H9 (cell line): Measurements from ENCODE around the gene SNX14. TPM values are rescaled to one million over a fixed set of nuclear protein-coding genes. Genes with fewer than 3 reads are reported as not detected.

Source experiments
- DNase-seq: peaks from one replicate; pipeline ENCODE4 v3.0.0-alpha.2; 2017
- H2AFZ ChIP-seq: one replicate; pipeline ENCODE4 v1.6.1; 2013; ENCODE audit warnings: mild to moderate bottlenecking, low read length, control low read depth, moderate library complexity
- H2AK5ac ChIP-seq: 2 replicates; pipeline ENCODE4 v1.6.1; 2013; ENCODE audit warnings: low read length, control low read depth, mixed read lengths; ENCODE audit not compliant: insufficient read length
- H2BK120ac ChIP-seq: one replicate; pipeline ENCODE4 v1.6.1; 2013; ENCODE audit warnings: low read depth, mild to moderate bottlenecking, low read length, control low read depth, inconsistent platforms; ENCODE audit not compliant: poor library complexity, severe bottlenecking
- H2BK12ac ChIP-seq: 2 replicates; pipeline ENCODE4 v1.6.1; 2013; ENCODE audit warnings: low read length, control low read depth, mixed read lengths, low read depth; ENCODE audit not compliant: insufficient read length
- H2BK15ac ChIP-seq: 2 replicates; pipeline ENCODE4 v1.6.1; 2013; ENCODE audit warnings: low read depth, low read length, control low read depth
- H2BK20ac ChIP-seq: one replicate; pipeline ENCODE4 v1.6.1; 2013; ENCODE audit warnings: low read depth, mild to moderate bottlenecking, low read length, control low read depth, inconsistent platforms; ENCODE audit not compliant: poor library complexity, severe bottlenecking
- H2BK5ac ChIP-seq: 2 replicates; pipeline ENCODE4 v1.6.1; 2013; ENCODE audit warnings: low read length, control low read depth, mixed read lengths; ENCODE audit not compliant: insufficient read length
- H3K14ac ChIP-seq: 2 replicates; pipeline ENCODE4 v1.6.1; 2013; ENCODE audit warnings: low read length, control low read depth; ENCODE audit not compliant: insufficient read depth
- H3K18ac ChIP-seq: 2 replicates; pipeline ENCODE4 v1.6.1; 2013; ENCODE audit warnings: low read depth, mild to moderate bottlenecking, mixed read lengths, low read length, control low read depth; ENCODE audit not compliant: insufficient read length
- H3K23ac ChIP-seq: 2 replicates; pipeline ENCODE4 v1.6.1; 2013; ENCODE audit warnings: low read length, control low read depth, mixed read lengths, low read depth; ENCODE audit not compliant: insufficient read length
- H3K23me2 ChIP-seq: 2 replicates; pipeline ENCODE4 v1.6.1; 2013; ENCODE audit warnings: low read depth, mild to moderate bottlenecking, mixed read lengths, low read length, control low read depth; ENCODE audit not compliant: insufficient read length, poor library complexity, severe bottlenecking
- H3K27ac ChIP-seq: 2 replicates; pipeline ENCODE4 v1.5.1; 2013; ENCODE audit warnings: low read length, control low read depth, mixed read lengths, low read depth; ENCODE audit not compliant: insufficient read length
- H3K27me3 ChIP-seq: 2 replicates; pipeline ENCODE4 v1.6.1; 2013; ENCODE audit warnings: low read length, control low read depth, inconsistent platforms; ENCODE audit not compliant: insufficient read depth
- H3K4ac ChIP-seq: 2 replicates; pipeline ENCODE4 v1.6.1; 2013; ENCODE audit warnings: low read depth, mild to moderate bottlenecking, control low read depth, inconsistent platforms, low read length, moderate library complexity
- H3K4me1 ChIP-seq: 2 replicates; pipeline ENCODE4 v1.6.1; 2013; ENCODE audit warnings: low read length, control low read depth, inconsistent platforms; ENCODE audit not compliant: insufficient read depth
- H3K4me2 ChIP-seq: 2 replicates; pipeline ENCODE4 v1.6.1; 2013; ENCODE audit warnings: low read length, control low read depth, mixed read lengths; ENCODE audit not compliant: insufficient read length, insufficient read depth
- H3K56ac ChIP-seq: 2 replicates; pipeline ENCODE4 v1.6.1; 2013; ENCODE audit warnings: low read depth, mild to moderate bottlenecking, mixed read lengths, low read length, control low read depth; ENCODE audit not compliant: insufficient read length
- H3K79me1 ChIP-seq: 2 replicates; pipeline ENCODE4 v1.6.1; 2013; ENCODE audit warnings: low read depth, mild to moderate bottlenecking, moderate library complexity, low read length, control low read depth, inconsistent platforms; ENCODE audit not compliant: insufficient read depth, poor library complexity, severe bottlenecking
- H3K79me2 ChIP-seq: 2 replicates; pipeline ENCODE4 v1.6.1; 2013; ENCODE audit warnings: low read length, control low read depth, inconsistent platforms; ENCODE audit not compliant: insufficient read depth
- H3K9ac ChIP-seq: 2 replicates; pipeline ENCODE4 v1.6.1; 2013; ENCODE audit warnings: low read length, control low read depth, mixed read lengths; ENCODE audit not compliant: insufficient read length; ENCODE audit errors: extremely low read depth
- H3K9me3 ChIP-seq: one replicate; pipeline ENCODE4 v1.6.1; 2013; ENCODE audit warnings: low read depth, low read length, inconsistent platforms; ENCODE audit not compliant: control insufficient read depth
- H3T11ph ChIP-seq: one replicate; pipeline ENCODE4 v1.6.1; 2013; ENCODE audit warnings: mild to moderate bottlenecking, low read length, control low read depth, inconsistent platforms
- H4K20me1 ChIP-seq: one replicate; pipeline ENCODE4 v1.6.1; 2013; ENCODE audit not compliant: control insufficient read depth, insufficient read length, insufficient read depth
- H4K5ac ChIP-seq: 2 replicates; pipeline ENCODE4 v1.6.1; 2013; ENCODE audit warnings: low read depth, mild to moderate bottlenecking, mixed read lengths, low read length, control low read depth; ENCODE audit not compliant: insufficient read length
- H4K8ac ChIP-seq: replicated peaks from 2 replicates; pipeline ENCODE4 v1.6.1; 2013; ENCODE audit warnings: low read length, control low read depth, mixed read lengths, low read depth; ENCODE audit not compliant: insufficient read length
- H4K91ac ChIP-seq: 2 replicates; pipeline ENCODE4 v1.6.1; 2013; ENCODE audit warnings: low read depth, mild to moderate bottlenecking, moderate library complexity, mixed read lengths, low read length, control low read depth; ENCODE audit not compliant: insufficient read length
- H3K27ac Mint-ChIP-seq, 3 experiments: 2 replicates in 2 of 3; 3 replicates in 1 of 3; pipeline ENCODE4 v1.8.0; 2020 to 2021; ENCODE audit warnings: mixed read lengths in 3 of 3, mild to moderate bottlenecking in 1 of 3, moderate library complexity in 1 of 3
- H3K27me3 Mint-ChIP-seq: 2 replicates; pipeline ENCODE4 v1.8.0; 2021; ENCODE audit warnings: low read depth, mild to moderate bottlenecking, moderate library complexity, mixed read lengths
- H3K36me3 Mint-ChIP-seq, 3 experiments: 2 replicates in 2 of 3; 3 replicates in 1 of 3; pipeline ENCODE4 v1.8.0; 2020 to 2021; ENCODE audit warnings: low read depth in 3 of 3, mixed read lengths in 3 of 3; ENCODE audit not compliant: insufficient read depth in 1 of 3
- H3K4me1 Mint-ChIP-seq, 2 experiments: 2 replicates each; pipeline ENCODE4 v1.8.0; 2020; ENCODE audit warnings: mixed read lengths in 2 of 2
- H3K4me3 Mint-ChIP-seq, 2 experiments: 2 replicates in 1 of 2; 3 replicates in 1 of 2; pipeline ENCODE4 v1.8.0; 2020 to 2021; ENCODE audit warnings: mild to moderate bottlenecking in 2 of 2, mixed read lengths in 2 of 2, moderate library complexity in 1 of 2
- H3K9me3 Mint-ChIP-seq, 2 experiments: 2 replicates in 1 of 2; 3 replicates in 1 of 2; pipeline ENCODE4 v1.8.0; 2020; ENCODE audit warnings: mild to moderate bottlenecking in 2 of 2, mixed read lengths in 2 of 2, moderate library complexity in 1 of 2
- WGBS: extraction: QIAGEN DNeasy Blood & Tissue Kit; methylation state at CpG from one replicate; pipeline ENCODE4 v1.1.7; 2013; ENCODE audit warnings: missing lambda C conversion rate, low lambda C conversion rate, mixed read lengths; ENCODE audit not compliant: insufficient read length; ENCODE audit errors: extremely low coverage; 5-methylcytosine and 5-hydroxymethylcytosine counted together
- total RNA-seq: library from RNA; stranded (reverse); gene quantifications from 2 replicates; pipeline ENCODE4 v1.2.1, GENCODE V29; 2021
- TF ChIP-seq, protein P1 (sequence below): fragments of 200-600 bp; sonication (generic); conservative IDR thresholded peaks from 3 replicates; pipeline ENCODE4 v1.8.0; 2021; ENCODE audit warnings: antibody characterized with exemption, mild to moderate bottlenecking

The SNX14 gene
- total RNA-seq, 1 experiment from 2014 or later: 33.0 TPM

DNA sequence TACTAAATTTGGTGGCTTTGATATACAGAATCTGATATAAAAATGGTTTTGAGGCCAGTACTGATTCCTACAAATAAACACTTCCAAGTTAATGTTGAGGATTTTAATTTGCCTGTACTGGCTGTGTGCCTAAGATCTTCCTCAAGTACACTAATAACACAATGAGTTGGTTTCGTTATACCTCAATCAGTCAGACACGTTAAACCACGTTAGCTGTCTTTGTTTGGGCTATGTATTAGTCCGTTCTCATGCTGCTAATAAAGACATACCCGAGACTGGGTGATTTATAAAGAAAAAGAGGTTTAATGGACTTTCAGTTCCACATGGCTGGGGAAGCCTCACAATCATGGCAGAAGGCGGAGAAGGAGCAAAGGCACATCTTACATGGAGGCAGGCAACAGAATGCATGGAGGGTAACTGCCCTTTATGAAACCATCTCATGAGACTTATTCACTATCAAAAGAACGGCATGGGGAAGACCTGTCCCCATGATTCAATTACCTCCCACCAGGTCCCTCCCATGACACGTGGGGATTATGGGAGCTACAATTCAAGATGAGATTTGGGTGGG is 97.6 kb downstream of the SNX14 start:
- WGBS: no CpG with 5 or more reads among the region's 8 CpGs
- Histone ChIP-seq H4K91ac (no peak overlapping the region), H3K27ac (no peak overlapping the region), H4K5ac (no peak overlapping the region), H3K79me1 (no peaks in the 10 kb centered on the region), H3K9ac (no peak overlapping the region), H2BK20ac (no peak overlapping the region), H2BK12ac (no peak overlapping the region), H3K23me2 (no peaks in the 10 kb centered on the region), H4K8ac (no peak overlapping the region), H2BK15ac (no peak overlapping the region), H3K4me2 (no peak overlapping the region), H4K20me1 (no peaks in the 10 kb centered on the region), H2AFZ (no peak overlapping the region), H2BK120ac (no peak overlapping the region), H3K18ac (no peak overlapping the region), H2AK5ac (no peak overlapping the region), H3K9me3 (no peaks in the 10 kb centered on the region), H3K14ac (no peak overlapping the region), H3K23ac (no peak overlapping the region), H3T11ph (no peak overlapping the region), H3K4ac (no peak overlapping the region), H2BK5ac (no peak overlapping the region), H3K79me2 (no peaks in the 10 kb centered on the region), H3K56ac (no peak overlapping the region), H3K27me3 (no peaks in the 10 kb centered on the region), H3K4me1 (no peaks in the 10 kb centered on the region)
- Mint-ChIP-seq H3K36me3 (peaks cover 5 to 23% (median 10%) of the 10 kb centered on the region in 3 experiments; a peak in 6 of 7 replicates), H3K4me3 (no peak overlapping the region), H3K27ac (no peak overlapping the region), H3K9me3 (peaks cover 22 to 23% of the 10 kb centered on the region in 2 experiments), H3K27me3 (no peaks in the 10 kb centered on the region), H3K4me1 (no peaks in the 10 kb centered on the region)
- TF ChIP-seq, protein P1, sequence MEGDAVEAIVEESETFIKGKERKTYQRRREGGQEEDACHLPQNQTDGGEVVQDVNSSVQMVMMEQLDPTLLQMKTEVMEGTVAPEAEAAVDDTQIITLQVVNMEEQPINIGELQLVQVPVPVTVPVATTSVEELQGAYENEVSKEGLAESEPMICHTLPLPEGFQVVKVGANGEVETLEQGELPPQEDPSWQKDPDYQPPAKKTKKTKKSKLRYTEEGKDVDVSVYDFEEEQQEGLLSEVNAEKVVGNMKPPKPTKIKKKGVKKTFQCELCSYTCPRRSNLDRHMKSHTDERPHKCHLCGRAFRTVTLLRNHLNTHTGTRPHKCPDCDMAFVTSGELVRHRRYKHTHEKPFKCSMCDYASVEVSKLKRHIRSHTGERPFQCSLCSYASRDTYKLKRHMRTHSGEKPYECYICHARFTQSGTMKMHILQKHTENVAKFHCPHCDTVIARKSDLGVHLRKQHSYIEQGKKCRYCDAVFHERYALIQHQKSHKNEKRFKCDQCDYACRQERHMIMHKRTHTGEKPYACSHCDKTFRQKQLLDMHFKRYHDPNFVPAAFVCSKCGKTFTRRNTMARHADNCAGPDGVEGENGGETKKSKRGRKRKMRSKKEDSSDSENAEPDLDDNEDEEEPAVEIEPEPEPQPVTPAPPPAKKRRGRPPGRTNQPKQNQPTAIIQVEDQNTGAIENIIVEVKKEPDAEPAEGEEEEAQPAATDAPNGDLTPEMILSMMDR: no peak
- no peak for DNase-seq
